ENCODE data around the gene MAST4. TPM values are rescaled to one million over a fixed set of nuclear protein-coding genes. Genes with fewer than 3 reads are reported as not detected.

Gene MAST4
- total and polyA plus RNA-seq, 2 of the 8 experiments (the other 6 are each of a cell fraction or from before 2014, with no cell fraction given): 1.5 to 2.6 TPM

GRCh38 chr5:67031692-67032091, 435.5 kb downstream of the MAST4 start:
- Histone ChIP-seq H3K23me2 (ENCODE audit: low read depth, low read length) (no peaks in the 10 kb centered on the region), H4K8ac (ENCODE audit: extremely low read depth, insufficient read depth, low read length) (no peak overlapping the region), H3K4me3 (ENCODE audit: extremely low read depth in 1 of 4, insufficient read depth in 2 of 4, low read depth in 3 of 4, low read length in 4 of 4) (no peak overlapping the region), H3K56ac (replicated peaks; ENCODE audit: insufficient read length, low read depth, low read length) (no peak overlapping the region), H3K23ac (ENCODE audit: insufficient read length) (no peak overlapping the region), H3K4me2 (ENCODE audit: insufficient read depth in 1 of 2, low read depth in 2 of 2, low read length in 2 of 2) (no peak overlapping the region), H2BK120ac (replicated peaks; ENCODE audit: low read depth, low read length) (no peak overlapping the region), H4K5ac (ENCODE audit: insufficient read length, low read depth, low read length) (no peak overlapping the region), H2BK15ac (ENCODE audit: low read length) (no peak overlapping the region), H3K27ac (ENCODE audit: low read depth, low read length) (no peak overlapping the region), H3K9ac (replicated peaks in 1 of 4; ENCODE audit: extremely low read depth in 1 of 4, low read depth in 3 of 4, low read length in 3 of 4) (no peak overlapping the region), H4K91ac (replicated peaks; ENCODE audit: insufficient read length, low read length) (no peak overlapping the region), H2AK5ac (ENCODE audit: low read depth, low read length) (no peak overlapping the region), H2BK5ac (ENCODE audit: low read depth, low read length) (no peak overlapping the region), H3K9me3 (ENCODE audit: insufficient read depth in 2 of 2, low read depth in 1 of 2, low read length in 1 of 2) (no peaks in the 10 kb centered on the region), H3K4ac (replicated peaks; ENCODE audit: insufficient read length, low read depth, low read length) (no peak overlapping the region), H2AFZ (ENCODE audit: low read length) (no peak overlapping the region), H3K4me1 (replicated peaks in 1 of 4; ENCODE audit: control insufficient read depth in 3 of 4, insufficient read depth in 4 of 4, low read length in 3 of 4) (peaks cover 0 to 13% (median 1%) of the 10 kb centered on the region in 4 experiments; a peak in 4 of 7 replicates), H3K79me2 (ENCODE audit: control insufficient read depth in 1 of 2, insufficient read depth in 2 of 2, low read length in 2 of 2) (no peaks in the 10 kb centered on the region), H3K36me3 (ENCODE audit: control insufficient read depth in 2 of 4, insufficient read depth in 4 of 4, low read length in 3 of 4) (no peaks in the 10 kb centered on the region), H4K20me1 (replicated peaks in 1 of 2; ENCODE audit: control insufficient read depth in 1 of 2, insufficient read depth in 2 of 2, low read length in 2 of 2) (peaks cover 0 to 2% of the 10 kb centered on the region in 2 experiments), H2BK12ac (ENCODE audit: low read depth, low read length) (no peak overlapping the region), H3K18ac (ENCODE audit: extremely low read depth, low read length) (no peak overlapping the region), H3K27me3 (replicated peaks in 1 of 4; ENCODE audit: control insufficient read depth in 3 of 4, extremely low read depth in 1 of 4, insufficient read depth in 3 of 4, low read length in 3 of 4) (peaks cover 0 to 1% (median 0%) of the 10 kb centered on the region in 4 experiments; a peak in 1 of 7 replicates), H3K79me1 (ENCODE audit: low read depth, low read length) (no peaks in the 10 kb centered on the region), H3K14ac (ENCODE audit: insufficient read length) (no peak overlapping the region), H2BK20ac (ENCODE audit: low read length) (no peak overlapping the region)
- DNase-seq (ENCODE audit: low read depth in 1 of 2, low spot score in 2 of 2) (no peak), FAIRE-seq (no peak)
- POLR2A ChIA-PET (ENCODE audit: partially characterized antibody): interaction anchor here (0.6 to 1.1 kb wide), 2 partner anchors 24 to 28 kb away, joined by 3 read pairs; no protein-coding TSS in a partner anchor
- CTCF ChIA-PET (ENCODE audit: partially characterized antibody): no interaction called here
- WGBS, 2 experiments (ENCODE audit: extremely low coverage in 1 of 2, insufficient coverage in 1 of 2, insufficient read length in 1 of 2, insufficient replicate concordance in 2 of 2, low coverage in 1 of 2, low lambda C conversion rate in 2 of 2, missing lambda C conversion rate in 1 of 2): 85% methylated on average over 3 of the region's 3 CpGs; no CpG with 5 or more reads in 1 of the 2 experiments
- TF ChIP-seq SIN3A (conservative IDR thresholded peaks at IDR 0.05 in 1 of 2, IDR thresholded peaks at IDR 0.05 in 1 of 2; ENCODE audit: low read depth in 1 of 2, low read length in 2 of 2): no peak
- no peak for TF ChIP-seq POLR2A (IDR thresholded peaks at IDR 0.05; ENCODE audit: control extremely low read depth in 1 of 2, low read depth in 2 of 2, low read length in 2 of 2)
- no peak for TF ChIP-seq TCF12 (IDR thresholded peaks at IDR 0.05; ENCODE audit: low read depth, low read length)
- no peak for TF ChIP-seq USF2 (IDR thresholded peaks at IDR 0.05; ENCODE audit: low read length)
- TF ChIP-seq ASH2L (IDR thresholded peaks at IDR 0.05; ENCODE audit: low read length): no peak
- TF ChIP-seq TAF7 (optimal IDR thresholded peaks at IDR 0.05; ENCODE audit: borderline replicate concordance, low read depth, low read length): no peak
- no peak for TF ChIP-seq HDAC2 (IDR thresholded peaks at IDR 0.05; ENCODE audit: borderline replicate concordance in 1 of 2, low read depth in 2 of 2, low read length in 2 of 2)
- TF ChIP-seq POLR2AphosphoS5 (IDR thresholded peaks at IDR 0.05; ENCODE audit: low read depth, low read length): no peak
- no peak for TF ChIP-seq PHF8 (conservative IDR thresholded peaks at IDR 0.05; ENCODE audit: low read depth, low read length)
- TF ChIP-seq SP1 (IDR thresholded peaks at IDR 0.05; ENCODE audit: low read depth, low read length): no peak
- TF ChIP-seq CHD1 (IDR thresholded peaks at IDR 0.05; ENCODE audit: low read depth, low read length): no peak

Data from H1 (cell line).